Kidney (tissue), 14 donors: Measurements from ENCODE around the gene SMPX. TPM values are rescaled to one million over a fixed set of nuclear protein-coding genes. Genes with fewer than 3 reads are reported as not detected.
A peak's percentile ranks its signal among the peaks of the same experiment; 100 is the strongest.

Source experiments
- DNase-seq, 5 donors: peaks; one replicate each; pipeline ENCODE4 v3.0.0-alpha.2; 2013 to 2020
- FAIRE-seq: peaks from 2 replicates; lab custom pipeline; 2012; peaks lifted over from hg19 to GRCh38; lab: Jason Lieb, UNC
- H3K27ac ChIP-seq, 2 donors: one replicate each; pipeline ENCODE4 v1.7.0; 2013; ENCODE audit warnings: low read depth in 2 of 2, low read length in 2 of 2, inconsistent platforms in 1 of 2
- H3K27me3 ChIP-seq: one replicate; pipeline ENCODE4 v1.7.1; 2013; ENCODE audit warnings: low read length, inconsistent platforms; ENCODE audit not compliant: control insufficient read depth, insufficient read depth
- H3K36me3 ChIP-seq, 3 donors: one replicate each; pipeline versions ENCODE4 v1.7.0 to v1.7.1; 2013; ENCODE audit warnings: low read length in 3 of 3, control low read depth in 1 of 3, inconsistent platforms in 1 of 3; ENCODE audit not compliant: insufficient read depth in 3 of 3, control insufficient read depth in 2 of 3
- H3K4me1 ChIP-seq, 3 donors: one replicate each; pipeline versions ENCODE4 v1.7.0 to v1.7.1; 2013; ENCODE audit warnings: low read length in 3 of 3, inconsistent platforms in 1 of 3, low read depth in 1 of 3; ENCODE audit not compliant: control insufficient read depth in 2 of 3, insufficient read depth in 2 of 3
- H3K4me3 ChIP-seq, 3 donors: one replicate each; pipeline versions ENCODE4 v1.7.0 to v1.8.1; 2013; ENCODE audit warnings: low read length in 3 of 3, control low read depth in 1 of 3, inconsistent platforms in 1 of 3
- H3K9ac ChIP-seq, 3 donors: one replicate each; pipeline versions ENCODE4 v1.7.0 to v1.7.1; 2013; ENCODE audit warnings: low read length in 3 of 3, control low read depth in 1 of 3, inconsistent platforms in 1 of 3
- H3K9me3 ChIP-seq, 3 donors: one replicate each; pipeline versions ENCODE4 v1.7.0 to v1.7.1; 2013; ENCODE audit warnings: low read length in 3 of 3, control low read depth in 1 of 3, inconsistent platforms in 1 of 3; ENCODE audit not compliant: control insufficient read depth in 2 of 3, insufficient read depth in 1 of 3
- CTCF ChIP-seq: IDR thresholded peaks from 3 replicates; pipeline ENCODE4 v1.5.1; 2012; ENCODE audit warnings: mild to moderate bottlenecking, moderate library complexity, borderline replicate concordance; ENCODE audit not compliant: insufficient read depth; ENCODE audit errors: extremely low read depth
- intact Hi-C: fragments of 100-400 bp; cut with DNase I; formaldehyde crosslinking; loops from one replicate; pipeline ENCODE4 v1.11.1; 2022
- polyA plus RNA-seq: library from polyadenylated mRNA; stranded (reverse); fragments of 350-450 nt; fragmentation: Illumina TruSeq; extraction: RNeasy Lipid Tissue Mini Kit (QIAGEN cat#74804); gene quantifications from one replicate; pipeline ENCODE4 v1.2.3, GENCODE V29; 2014; ENCODE audit warnings: low read depth, low replicate concordance; ENCODE audit not compliant: insufficient read depth
- total RNA-seq: library from RNA; stranded (reverse); fragmentation: NEBNext Ultra II Directional; extraction: Animal tissue kit (Norgen Biotek cat#: 25700); gene quantifications from one replicate; pipeline ENCODE4 v1.2.1, GENCODE V29; 2021
- donor health status: control.
- donor health status: control.
- donor health status: control.
- donor health status: control.
- donor health status: control.
- donor health status: DM: yes; HTN: yes; CAD: no.
- donor health status: Normal renal cell carcinoma (clear cell type).

The SMPX gene
- total and polyA plus RNA-seq, 2 donors from 2014 or later = not detected

DNA sequence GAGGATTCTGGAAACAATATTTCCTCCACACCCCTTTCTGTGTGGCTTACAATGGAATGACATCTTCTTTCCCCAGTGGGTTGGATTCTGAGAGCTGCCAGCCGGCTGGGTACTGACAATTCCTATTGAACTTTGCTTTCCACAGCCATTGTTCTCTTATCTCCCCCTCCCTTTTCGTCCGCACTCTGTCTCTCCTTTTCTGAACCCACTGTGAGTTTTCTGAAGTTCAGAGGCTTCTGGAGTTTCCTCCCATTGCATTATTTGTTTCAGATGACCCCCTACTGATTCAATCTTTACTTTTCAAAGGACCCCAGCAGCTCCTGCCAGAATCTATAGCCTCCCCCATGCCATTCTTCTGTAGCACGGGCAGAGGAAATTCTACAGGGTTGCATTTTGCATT, 10.4 kb downstream of the SMPX start:
- peaks cover 0 to 3% (median 0%) of the 10 kb centered on the region in 3 donors for H3K4me1 ChIP-seq
- peaks cover 7% of the 10 kb centered on the region for H3K27me3 ChIP-seq
- FAIRE-seq (no peak), DNase-seq (no peak)
- TF ChIP-seq CTCF = no peak
- no peak overlapping the region for H3K27ac ChIP-seq
- no peak overlapping the region for H3K4me3 ChIP-seq
- H3K36me3 ChIP-seq = no peaks in the 10 kb centered on the region
- intact Hi-C loops = no loop called here
- H3K9me3 ChIP-seq = no peaks in the 10 kb centered on the region
- H3K9ac ChIP-seq = no peak overlapping the region

DNA sequence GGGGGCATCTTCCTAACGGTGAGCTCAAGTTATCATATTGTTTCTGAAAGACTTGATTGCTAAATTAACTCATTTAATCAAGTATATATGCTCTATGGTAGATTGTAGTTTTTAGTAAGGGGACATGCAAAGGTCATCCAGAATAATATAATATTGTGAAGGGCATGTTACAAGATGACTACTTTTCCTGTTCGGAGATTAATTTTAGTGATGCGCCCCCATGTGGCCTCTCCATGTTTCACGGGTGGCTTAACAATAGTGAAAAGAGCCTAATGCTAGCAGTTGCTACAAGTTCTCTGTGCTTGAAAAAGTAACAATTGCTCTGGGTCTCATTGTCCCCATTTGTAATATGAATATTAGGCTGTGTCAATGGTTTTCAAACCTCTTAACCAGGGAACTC, 12.2 kb downstream of the SMPX start:
- Histone ChIP-seq H3K4me3 (no peak overlapping the region), H3K9me3 (no peaks in the 10 kb centered on the region), H3K36me3 (no peaks in the 10 kb centered on the region), H3K27me3 (peaks cover 5% of the 10 kb centered on the region), H3K9ac (no peak overlapping the region), H3K27ac (no peak overlapping the region), H3K4me1 (peaks cover 0 to 10% (median 0%) of the 10 kb centered on the region in 3 donors)
- FAIRE-seq (peak; percentile 60), DNase-seq (peak in 1 of 5 donors; percentile 24)
- intact Hi-C loops = no loop called here
- peak; percentile 32 for TF ChIP-seq CTCF

DNA sequence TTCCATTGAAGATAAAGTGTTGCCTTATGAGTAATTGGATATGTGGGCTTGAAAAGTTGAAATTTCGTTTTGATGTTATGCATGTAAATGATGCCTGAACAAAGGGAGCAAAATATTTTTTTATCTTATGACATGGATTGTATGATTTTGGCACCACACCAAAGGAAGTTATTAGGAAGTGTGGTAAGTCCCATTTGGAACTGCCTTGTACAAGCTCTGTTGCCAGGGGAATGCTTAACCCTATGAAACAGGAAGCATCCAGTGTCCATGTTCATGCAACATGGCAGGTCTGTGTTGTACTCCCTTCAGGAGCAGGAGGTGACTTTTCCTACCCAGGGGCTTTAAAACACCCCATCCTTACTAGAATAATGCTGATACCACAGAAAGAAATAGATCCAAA, 13.2 kb downstream of the SMPX start:
- peak; percentile 38 for FAIRE-seq
- H3K4me3 ChIP-seq = no peak overlapping the region
- peaks cover 0 to 10% (median 0%) of the 10 kb centered on the region in 3 donors for H3K4me1 ChIP-seq
- H3K9me3 ChIP-seq = no peaks in the 10 kb centered on the region
- no peak for TF ChIP-seq CTCF
- peaks cover 5% of the 10 kb centered on the region for H3K27me3 ChIP-seq
- no peak overlapping the region for H3K9ac ChIP-seq
- H3K27ac ChIP-seq = no peak overlapping the region
- no peak for DNase-seq
- intact Hi-C loops = no loop called here
- no peaks in the 10 kb centered on the region for H3K36me3 ChIP-seq

DNA sequence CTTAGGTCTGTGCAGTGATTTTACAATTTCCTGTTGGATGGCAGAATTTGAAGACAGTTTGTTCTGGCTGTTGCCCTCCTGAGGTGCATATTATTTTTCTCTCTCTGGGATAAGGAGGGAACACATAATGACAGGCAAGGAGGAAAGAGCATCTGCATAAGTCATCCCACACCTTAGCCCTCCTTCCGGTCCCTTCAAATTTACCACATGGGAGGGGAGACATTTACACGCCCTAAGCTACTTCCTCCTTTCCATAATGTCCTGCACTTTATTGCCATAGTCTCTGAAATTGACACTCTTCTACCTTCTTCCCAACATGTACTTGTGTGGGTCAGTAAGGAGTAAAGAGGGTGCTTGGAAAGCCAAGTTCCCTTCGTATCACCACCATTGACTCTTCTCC, 13.9 kb downstream of the SMPX start:
- no peak for FAIRE-seq
- intact Hi-C loops = no loop called here
- Histone ChIP-seq H3K4me1 (peaks cover 0 to 10% (median 0%) of the 10 kb centered on the region in 3 donors), H3K4me3 (no peak overlapping the region), H3K36me3 (no peaks in the 10 kb centered on the region), H3K9ac (no peak overlapping the region), H3K9me3 (no peaks in the 10 kb centered on the region), H3K27ac (no peak overlapping the region), H3K27me3 (peaks cover 5% of the 10 kb centered on the region)
- DNase-seq = no peak
- no peak for TF ChIP-seq CTCF
